ENCODE data around the gene KLHL36. TPM values are rescaled to one million over a fixed set of nuclear protein-coding genes. Genes with fewer than 3 reads are reported as not detected.

KLHL36 gene
- polyA plus RNA-seq, 1 of the 3 experiments (the other 2 are of a cell fraction), result 39.8 TPM

DNA sequence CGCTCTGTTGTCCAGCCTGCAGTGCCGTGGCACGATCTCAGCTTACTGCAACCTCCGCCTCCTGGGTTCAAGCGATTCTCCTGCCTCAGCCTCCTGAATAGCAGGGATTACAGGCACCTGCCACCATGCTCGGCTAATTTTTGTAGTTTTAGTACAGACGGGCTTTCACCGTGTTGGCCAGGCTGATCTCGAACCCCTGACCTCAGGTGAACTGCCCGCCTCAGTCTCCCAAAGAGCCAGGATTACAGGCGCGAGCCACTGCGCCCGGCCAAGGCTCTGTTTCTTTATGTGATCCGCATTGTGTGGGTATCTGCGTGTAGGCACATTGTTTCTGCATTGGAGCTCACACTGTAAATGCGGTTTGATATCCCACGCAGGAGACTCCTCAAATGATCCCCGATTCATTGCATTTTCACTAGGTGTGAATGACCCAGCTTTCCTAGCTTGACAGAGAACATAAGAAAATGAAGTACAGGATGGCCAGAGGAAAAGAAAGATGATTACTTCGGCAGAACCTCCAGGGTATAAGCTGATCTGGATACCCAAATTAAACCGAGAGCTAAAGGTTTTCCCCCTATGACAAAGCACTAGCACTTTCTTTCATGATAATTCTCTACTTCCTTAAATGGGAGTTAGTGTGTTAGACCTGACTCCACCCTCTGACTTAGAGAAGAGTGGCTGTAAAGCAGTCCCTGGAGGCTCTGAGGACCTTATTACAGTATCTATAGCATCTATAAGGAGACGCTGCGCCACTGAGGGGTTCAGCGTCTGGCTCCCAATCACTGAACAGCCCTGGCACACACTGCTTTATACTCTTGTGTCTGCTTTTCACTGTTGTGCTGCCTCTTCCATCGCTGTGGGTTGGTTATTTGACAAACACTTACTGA, 47.7 kb upstream of the KLHL36 start:
- Histone ChIP-seq H3K4me2 (peak overlapping the region; percentile 69), H4K20me1 (ENCODE audit: insufficient read depth) (peaks cover 13% of the 10 kb centered on the region; the same call in 1 of the 2 replicates), H3K4me1 (ENCODE audit: control insufficient read depth in 1 of 2, insufficient read depth in 2 of 2, low read depth in 1 of 2, low read length in 1 of 2) (peaks cover 7 to 49% of the 10 kb centered on the region in 2 experiments; a peak in 3 of 4 replicates), H3K9ac (no peak overlapping the region; the same call in 1 of the 2 replicates), H3K79me2 (ENCODE audit: insufficient read depth) (peaks cover 87% of the 10 kb centered on the region), H3K27ac (ENCODE audit: low read depth in 2 of 2, low read length in 1 of 2) (peak overlapping the region in 1 of 2 experiments; percentile 94; a peak in 2 of 4 replicates), H2AFZ (ENCODE audit: low read depth) (no peak overlapping the region), H3K9me3 (no peaks in the 10 kb centered on the region), H3K4me3 (ENCODE audit: low read depth in 2 of 2, low read length in 1 of 2) (peak overlapping the region in 1 of 2 experiments; percentile 43; a peak in 1 of 4 replicates), H3F3A (replicated peaks; ENCODE audit: insufficient read depth) (peaks cover 37% of the 10 kb centered on the region), H3K27me3 (ENCODE audit: insufficient read depth) (no peaks in the 10 kb centered on the region), H3K36me3 (replicated peaks in 1 of 2; ENCODE audit: control insufficient read depth in 1 of 2, insufficient read depth in 2 of 2, low read length in 1 of 2) (peaks cover 0 to 4% of the 10 kb centered on the region in 2 experiments), H3K9me2 (no peaks in the 10 kb centered on the region)
- no peak for DNase-seq
- TF ChIP-seq FOXM1 (IDR thresholded peaks at IDR 0.05; ENCODE audit: low read depth) (no peak), IRF3 (IDR thresholded peaks at IDR 0.05; ENCODE audit: low read depth, low read length) (no peak), YY1 (IDR thresholded peaks at IDR 0.05; ENCODE audit: low read depth) (no peak), EZH2phosphoT487 (IDR thresholded peaks at IDR 0.05; ENCODE audit: borderline replicate concordance, low read depth) (no peak), CTCF (IDR thresholded peaks at IDR 0.05) (no peak), PBX3 (IDR thresholded peaks at IDR 0.05) (no peak), MEF2A (IDR thresholded peaks at IDR 0.05; ENCODE audit: borderline replicate concordance, low read depth) (no peak), RAD21 (IDR thresholded peaks at IDR 0.05; ENCODE audit: low read length) (no peak)
- TF ChIP-seq, protein P1, sequence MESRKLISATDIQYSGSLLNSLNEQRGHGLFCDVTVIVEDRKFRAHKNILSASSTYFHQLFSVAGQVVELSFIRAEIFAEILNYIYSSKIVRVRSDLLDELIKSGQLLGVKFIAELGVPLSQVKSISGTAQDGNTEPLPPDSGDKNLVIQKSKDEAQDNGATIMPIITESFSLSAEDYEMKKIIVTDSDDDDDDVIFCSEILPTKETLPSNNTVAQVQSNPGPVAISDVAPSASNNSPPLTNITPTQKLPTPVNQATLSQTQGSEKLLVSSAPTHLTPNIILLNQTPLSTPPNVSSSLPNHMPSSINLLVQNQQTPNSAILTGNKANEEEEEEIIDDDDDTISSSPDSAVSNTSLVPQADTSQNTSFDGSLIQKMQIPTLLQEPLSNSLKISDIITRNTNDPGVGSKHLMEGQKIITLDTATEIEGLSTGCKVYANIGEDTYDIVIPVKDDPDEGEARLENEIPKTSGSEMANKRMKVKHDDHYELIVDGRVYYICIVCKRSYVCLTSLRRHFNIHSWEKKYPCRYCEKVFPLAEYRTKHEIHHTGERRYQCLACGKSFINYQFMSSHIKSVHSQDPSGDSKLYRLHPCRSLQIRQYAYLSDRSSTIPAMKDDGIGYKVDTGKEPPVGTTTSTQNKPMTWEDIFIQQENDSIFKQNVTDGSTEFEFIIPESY (IDR thresholded peaks at IDR 0.05; ENCODE audit: borderline replicate concordance, low read depth), result no peak
- ChIA-PET POLR2A (no interaction called here), CTCF (interaction anchor here (1.1 to 1.4 kb wide), 2 partner anchors 22 to 126 kb away, joined by 3 to 5 read pairs; no protein-coding TSS in a partner anchor)
- 92% methylated on average over 22 of the region's 25 CpGs for WGBS (ENCODE audit: low lambda C conversion rate)

Measured in SK-N-SH (cell line).